CD4-positive, alpha-beta T cell treated with Interleukin-21 for 1 hour (primary cell): ENCODE results near the gene ACIN1.
"Not testable (repeated sequence)": the region's sequence is repeated elsewhere in the genome, so short reads cannot be mapped to it uniquely, and the experiment has no call there.

ENCODE experiments used
- DNase-seq: peaks from one replicate; pipeline ENCODE4 v3.0.0-alpha.2; 2020

Gene ACIN1

DNA sequence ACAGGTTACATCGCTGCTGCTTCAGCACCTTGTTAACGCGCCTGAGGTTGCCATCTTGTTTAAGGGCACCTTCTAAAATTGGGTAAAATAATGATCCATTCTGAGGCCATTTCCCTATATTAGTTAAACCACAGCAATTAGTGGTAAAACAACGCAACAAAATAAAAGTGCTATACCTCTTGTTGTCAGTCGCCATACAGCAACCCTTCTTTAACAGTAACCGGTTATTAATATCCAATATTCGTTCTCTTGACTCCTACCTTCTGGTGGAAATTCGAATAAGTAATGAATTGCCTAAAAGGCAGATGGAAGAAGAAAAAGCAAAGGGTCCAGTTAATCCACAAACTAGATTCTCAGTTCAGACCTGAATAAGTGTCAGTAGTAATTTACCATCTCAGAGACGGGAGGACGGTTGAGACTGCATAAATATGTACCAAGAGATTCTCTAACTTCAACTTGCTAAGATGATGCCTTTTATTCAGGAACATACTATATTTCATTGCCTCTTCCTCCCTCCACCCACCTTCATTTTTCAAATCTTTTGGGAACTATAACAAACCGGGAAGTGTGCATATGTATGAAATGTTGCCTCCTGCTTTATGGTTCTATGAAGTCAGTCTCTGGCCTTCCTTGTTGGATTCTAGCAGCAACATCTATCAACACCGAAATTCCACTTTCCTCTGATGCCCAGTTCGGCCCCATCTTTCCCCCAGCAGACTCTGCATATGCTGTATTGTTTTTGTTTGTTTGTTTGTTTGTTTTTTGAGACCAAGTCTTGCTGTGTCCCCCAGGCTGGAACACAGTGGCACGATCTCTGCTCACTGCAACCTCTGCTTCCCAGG, 59.4 kb downstream of the ACIN1 start:
- DNase-seq: no peak

DNA sequence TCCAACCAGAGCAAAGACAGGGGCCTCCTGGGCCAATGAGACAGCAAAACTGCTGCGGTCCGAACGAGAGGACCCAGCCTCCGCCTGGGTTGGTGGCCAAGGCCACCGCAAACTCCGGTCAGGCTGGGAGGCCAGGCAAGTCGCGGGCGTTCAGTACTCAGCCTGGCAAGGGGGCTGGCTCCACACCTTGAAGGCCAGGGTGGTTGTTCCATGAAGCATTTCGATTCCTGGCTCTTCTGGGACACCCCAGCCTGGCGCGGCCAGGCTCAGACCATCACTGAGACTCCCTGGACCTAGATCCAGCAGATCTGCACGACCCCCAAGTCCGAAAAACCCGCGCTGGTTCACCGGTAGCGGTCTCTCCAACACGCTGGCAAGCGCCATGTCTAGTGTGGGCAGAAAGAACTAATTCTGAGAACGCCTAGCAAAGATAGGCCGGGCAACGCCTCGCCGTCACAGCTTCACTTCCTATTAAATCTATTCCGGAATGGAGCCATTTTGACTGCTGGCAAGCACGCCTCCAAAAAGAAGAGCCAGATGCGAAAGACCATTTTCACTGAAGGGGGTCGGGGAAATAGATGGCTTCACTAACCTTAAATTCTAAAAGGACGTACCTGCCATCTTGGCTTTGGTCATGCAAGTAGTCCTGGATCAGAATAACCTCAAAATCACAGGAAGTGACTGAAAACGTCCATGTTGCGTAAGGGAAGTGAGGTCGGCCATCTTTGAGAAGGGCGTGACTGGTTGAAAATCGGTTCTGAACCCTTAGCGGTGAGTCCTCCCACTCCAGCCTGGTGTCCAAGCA, 60.2 kb downstream of the ACIN1 start, which contains the start of gene PSMB5:
PSMB5 (minus strand) TSS at position 403 of the 805 bp plus-strand sequence; CDS start at position 384, 19 bp downstream.
- peak; percentile 94 for DNase-seq

DNA sequence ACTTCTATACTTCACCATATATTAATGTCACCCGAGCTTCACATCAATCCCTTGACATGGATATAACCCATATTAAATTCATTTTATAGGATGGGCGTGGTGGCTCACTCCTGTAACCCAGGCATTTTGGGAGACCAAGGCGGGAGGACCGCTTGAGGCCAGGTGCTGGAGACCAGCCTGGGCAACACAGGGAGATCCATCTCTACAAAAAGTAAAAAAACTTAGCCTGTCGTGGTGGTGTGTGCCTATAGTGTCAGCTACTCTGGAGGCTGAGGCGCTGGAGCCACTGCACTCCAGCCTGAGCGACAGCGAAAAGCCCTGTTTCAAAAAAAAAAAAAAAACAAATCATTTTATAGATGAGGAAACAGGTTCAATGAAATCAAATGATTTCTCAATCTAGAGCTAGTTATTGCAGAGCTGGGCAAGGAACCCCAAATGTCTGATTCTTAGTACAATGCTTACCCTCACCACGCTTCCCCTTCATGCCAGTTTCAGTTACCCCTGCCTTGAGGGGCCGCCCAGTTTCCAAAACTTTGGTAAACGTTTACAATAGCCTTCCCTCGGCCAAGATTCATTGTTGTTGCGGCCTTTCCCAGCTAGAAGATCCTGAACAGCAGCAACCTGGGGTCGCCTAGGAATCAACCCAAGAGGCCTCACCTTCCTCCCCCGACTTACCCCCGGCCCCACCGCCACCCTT, 61.0 kb downstream of the ACIN1 start:
- no peak for DNase-seq

DNA sequence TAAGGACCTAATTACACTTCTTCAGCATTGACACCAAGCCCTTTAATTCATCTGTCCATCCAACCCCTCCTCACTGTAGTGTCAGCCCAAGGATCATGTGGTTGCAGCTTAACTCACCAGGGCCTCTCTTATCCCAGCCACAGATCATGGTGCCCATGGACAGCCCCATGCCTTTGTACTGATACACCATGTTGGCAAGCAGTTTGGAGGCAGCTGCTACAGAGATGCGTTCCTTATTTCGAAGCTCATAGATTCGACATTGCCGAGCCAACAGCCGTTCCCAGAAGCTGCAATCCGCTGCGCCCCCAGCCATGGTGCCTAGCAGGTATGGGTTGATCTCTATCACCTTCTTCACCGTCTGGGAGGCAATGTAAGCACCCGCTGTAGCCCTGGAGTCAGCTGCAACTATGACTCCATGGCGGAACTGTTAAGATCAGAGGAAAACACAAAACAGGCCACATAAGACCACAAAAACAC, 61.6 kb downstream of the ACIN1 start:
- no peak for DNase-seq

DNA sequence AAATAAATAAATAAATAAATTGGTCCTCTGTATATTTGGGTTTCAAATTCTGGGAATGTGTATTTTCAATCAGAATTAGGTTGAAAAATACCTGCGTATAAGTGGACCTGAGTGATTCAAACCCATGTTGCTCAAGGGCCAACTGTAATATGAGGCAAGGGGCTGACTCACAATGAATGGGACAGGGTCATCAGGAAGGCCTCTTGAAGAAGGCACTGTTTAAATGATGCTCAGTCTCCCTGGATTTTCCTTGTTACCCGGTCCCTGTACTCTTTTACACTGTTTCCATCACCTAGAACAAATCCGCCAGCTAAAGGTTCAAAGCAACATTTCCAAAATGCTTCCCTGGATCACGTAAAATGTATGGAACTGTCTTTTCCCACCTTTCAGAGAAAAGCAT, 64.0 kb downstream of the ACIN1 start:
- DNase-seq: no peak

DNA sequence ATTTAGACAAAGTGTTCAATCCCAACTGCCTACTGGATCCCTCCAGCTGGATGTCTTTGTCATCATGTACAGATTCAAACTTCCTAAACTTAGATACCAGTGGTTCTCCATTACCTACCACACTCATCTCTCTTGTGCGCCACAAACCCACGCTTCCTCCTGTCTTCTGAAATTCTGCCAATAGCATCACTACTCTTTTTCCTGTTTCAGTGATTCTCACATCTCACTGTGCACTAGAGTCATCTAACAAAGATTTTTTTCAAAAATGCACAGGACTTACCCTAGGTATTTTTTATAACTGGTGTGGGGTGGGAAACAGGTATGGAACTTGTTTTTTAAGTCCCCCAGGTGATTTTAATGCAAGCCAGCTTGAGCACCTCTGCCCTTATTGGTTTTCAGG, 66.1 kb downstream of the ACIN1 start:
- peak; percentile 43 for DNase-seq

DNA sequence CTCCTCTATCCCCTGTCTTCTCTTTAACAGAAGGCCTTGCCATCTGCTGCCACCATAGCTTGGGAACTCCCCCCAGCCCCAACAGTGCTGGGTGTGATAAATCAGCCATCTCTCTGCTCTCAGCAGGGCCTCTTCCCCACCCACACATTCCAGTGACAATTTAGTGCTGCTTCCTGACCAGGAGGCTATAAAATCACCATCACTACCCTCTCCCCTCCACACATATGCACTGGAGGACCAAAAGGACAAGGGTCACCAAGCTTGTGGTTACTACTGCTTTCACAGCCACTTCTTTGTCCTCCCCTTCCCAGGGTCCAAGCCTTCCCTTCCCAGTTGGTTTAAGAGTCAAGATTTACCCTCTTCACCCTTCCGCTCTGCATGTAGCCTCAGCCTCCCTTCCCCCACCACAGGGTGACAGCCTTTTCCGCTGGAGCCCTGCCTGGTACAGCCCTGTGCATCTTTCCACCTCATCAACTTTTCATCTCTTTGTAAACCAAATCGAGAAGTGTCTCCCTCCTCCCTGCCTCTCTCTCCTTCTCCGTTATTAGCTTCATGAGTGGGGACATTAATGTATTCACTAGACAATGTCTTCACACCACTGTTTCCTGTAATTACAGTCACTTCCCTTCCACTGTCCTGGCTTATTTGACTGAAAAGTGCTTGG, 69.7 kb downstream of the ACIN1 start:
- no peak for DNase-seq

DNA sequence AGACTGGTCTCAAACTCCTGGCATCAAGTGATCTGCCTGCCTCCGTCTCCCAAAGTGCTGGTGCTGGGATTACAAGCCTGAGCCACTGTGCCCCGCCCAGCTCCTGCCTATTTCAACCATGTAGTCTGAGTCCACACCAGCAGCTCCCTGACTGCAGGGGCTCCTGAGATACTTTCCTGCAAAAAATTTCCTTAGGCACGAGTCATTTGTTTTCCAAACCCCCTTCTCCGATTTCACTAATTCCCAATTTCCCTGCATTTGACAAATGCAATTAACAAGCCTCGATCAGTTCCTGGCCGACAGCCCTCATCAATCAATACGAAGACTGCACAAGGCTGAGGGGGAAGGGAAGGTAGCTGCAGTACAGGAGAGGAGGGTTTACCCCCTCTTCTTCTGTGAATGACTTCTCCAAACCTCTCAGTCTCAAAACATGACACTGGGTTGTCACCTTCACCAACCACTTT, 70.3 kb downstream of the ACIN1 start:
- DNase-seq: no peak

DNA sequence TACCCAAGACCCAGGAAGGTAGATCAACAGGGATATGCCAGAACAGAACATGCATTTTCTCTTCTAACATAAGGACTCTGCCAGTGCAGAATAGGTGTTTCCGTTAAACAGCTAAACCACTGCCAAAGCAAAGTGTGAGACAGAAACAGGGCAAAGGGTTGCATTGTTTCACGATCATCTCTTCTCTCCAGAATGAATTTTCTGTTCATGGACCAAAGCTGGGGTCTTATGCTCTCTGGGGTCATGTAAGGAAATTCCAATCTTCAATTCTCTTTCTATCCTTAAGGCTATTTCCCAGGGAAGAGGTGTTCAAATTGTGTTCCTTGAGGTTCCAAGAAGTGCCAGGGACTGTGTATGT, 71.2 kb downstream of the ACIN1 start:
- DNase-seq: no peak

DNA sequence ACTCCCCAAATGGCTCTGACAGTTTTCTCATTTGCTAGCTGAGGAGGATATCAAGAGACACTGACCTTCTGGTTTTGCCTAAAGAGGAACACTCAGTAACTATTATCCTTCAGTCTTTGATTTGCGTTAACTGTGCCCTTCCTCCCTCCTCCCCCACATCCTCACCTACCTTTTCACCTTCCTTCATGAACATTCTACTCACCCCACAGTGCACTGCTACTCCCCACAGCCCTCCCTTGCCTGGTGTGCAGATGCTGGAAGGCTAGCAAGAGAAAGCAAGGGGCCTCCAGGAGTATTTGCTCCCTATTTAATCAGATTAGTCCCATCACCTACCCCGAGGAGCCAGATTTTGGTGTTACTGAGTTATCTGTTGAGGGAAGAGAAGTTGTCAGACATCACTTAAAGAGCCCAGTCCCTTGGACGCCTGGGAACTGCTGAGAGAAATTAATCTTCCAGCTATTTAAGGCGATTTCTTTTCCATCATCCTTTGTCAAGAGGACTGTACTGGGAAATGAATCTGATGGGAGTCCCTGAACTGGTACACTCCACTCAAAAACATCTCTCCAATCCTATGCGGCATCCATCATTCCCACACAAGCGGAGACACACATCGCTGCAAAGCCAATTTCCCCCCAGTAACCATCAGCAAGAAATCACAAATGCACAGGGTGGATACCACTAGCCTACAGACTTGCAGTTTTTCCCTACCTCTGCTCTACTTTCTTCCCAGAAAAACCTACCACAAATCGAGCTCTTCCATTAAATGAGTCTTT, 71.7 kb downstream of the ACIN1 start:
- no peak for DNase-seq

DNA sequence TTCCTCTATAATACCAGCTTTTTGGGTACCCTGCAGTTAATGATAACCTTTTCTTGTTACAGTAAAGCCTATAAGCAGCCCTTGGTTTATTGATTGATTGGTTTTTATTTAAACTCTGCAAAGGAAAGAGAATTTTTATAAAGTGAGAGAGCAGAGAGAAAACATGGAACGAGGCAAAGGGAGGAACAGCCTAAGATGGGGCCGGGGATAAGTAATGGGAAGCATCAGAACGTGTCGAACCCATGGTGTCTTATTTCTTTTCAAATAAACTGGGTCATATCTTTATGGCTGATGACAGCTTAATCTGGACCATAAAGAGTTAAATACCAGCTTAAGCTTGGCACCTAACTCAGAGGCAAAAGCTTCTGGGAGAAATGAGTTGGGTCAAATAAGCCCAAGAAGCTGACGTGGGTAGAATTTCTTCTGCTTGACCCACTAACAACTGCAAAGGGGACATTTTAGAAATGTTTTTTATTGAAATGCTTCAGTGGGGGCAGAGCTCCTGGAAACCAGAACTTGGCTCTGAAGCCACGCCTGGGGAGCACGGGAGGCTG, 73.0 kb downstream of the ACIN1 start:
- no peak for DNase-seq

DNA sequence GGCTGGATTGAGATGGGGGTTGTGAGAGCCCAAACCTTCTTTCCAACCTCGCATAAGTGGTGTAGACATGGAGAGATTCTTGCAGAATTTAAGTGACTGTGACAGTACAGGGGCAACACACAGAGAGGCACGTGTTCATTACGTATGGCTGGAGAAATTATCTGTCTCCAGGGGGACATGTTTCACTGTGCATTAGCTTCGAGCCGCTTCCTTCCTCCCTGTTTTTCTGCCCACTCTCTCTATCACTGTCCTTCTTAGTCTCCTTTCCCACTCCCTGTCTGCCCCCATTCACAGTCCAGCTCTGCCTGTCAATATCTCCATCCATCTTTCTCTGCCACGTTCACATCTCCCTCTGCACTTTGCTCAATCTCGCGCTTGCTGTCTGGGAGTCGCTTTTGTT, 73.5 kb downstream of the ACIN1 start:
- no peak for DNase-seq

DNA sequence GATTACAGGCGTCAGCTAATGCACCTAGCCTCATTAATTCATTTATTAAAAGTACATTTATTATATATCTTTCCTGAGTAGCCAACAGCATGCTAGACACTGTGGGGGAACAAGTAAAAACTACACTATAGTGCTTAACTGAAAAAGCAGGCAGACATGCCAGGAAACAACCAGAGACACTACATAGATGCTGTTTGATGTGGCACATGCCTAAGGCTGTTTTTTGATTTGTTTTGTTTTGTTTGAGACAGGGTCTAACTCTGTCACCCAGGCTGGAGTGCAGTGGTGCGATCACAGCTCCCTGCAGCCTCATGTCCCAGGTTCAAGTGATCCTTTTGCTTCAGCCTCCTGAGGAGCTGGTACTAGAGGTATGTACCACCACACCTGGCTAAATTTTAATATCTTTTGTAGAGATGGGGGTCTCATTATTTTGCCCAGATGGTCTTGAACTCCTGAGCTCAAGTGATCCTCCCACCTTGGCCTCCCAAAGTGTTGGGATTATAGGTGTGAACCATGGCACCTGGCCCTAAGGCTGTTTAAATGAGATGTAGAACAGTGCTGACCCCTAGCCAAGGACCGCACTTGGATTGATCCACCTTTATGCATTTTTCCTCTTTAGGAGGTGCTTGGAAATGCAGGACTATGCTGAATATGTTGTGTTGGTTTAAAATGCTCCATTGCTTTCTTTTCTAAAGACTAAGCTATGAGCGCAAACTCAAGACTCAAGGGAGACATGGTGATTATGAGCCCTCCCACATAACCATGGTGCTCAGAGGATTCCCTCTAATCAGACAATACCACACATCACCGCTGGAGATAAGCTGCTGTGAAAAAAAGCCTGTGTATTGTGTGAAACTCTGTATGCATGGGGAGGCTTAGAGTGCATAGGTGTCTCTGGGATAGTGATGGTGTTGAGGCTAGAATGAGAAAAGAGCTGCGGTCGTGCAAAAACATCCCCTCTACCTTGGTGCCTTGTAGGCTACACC, 74.5 kb downstream of the ACIN1 start:
- no peak for DNase-seq

DNA sequence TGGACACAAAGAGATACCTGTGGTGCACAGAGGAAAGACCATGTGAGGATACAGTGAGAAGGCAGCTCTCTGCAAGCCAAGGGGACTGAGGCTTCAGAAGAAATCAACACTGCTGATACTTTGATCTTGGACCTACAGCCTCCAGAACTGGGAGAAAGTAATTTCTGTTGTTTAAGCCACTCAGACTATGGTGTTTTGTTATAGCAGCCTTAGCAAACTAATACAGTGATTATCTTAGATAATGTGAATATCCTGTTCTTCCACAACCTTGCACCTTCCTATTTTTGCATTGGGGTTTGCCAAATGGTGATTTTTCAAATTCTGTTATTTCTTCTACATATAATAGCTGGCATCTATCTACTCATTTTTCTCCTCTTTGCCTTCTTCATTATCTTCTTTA, 76.8 kb downstream of the ACIN1 start:
- DNase-seq: no peak

DNA sequence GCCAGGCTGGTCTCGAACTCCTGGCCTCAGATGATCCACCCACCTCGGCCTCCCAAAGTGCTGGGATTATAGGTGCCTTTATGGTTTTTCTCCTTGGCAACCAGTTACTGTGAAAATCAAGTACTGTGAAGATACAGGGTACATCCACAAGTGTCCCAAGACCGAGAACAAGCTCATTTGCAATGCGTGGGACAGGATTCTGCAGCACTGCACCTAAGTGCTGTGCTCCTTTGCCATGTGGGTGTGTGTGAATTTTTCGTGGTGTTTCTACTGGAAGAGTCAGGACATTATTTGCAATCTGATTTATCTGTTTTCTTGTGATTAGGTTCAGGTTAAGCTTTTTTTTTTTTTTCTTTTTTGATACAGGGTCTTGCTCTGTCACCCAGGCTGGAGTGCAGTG, 77.8 kb downstream of the ACIN1 start:
- DNase-seq: no peak

DNA sequence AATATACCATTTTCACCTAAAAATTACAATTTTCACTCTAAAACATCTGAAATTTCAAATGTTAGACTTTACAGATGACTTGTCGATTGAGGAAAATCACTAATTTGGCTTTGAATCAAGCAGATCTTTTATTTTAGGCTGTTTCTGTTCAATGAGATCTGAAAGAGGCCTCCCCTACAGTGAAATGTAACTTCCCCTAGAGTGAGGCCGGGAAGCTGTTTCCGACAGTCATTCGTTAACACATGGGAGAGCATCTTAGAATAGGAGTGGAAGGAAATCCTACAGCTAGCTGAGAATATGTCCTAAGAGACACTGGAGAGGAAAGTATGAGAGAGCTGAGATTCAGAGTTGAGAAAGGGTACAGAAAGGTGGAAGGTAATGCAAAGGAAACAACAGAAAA, 79.3 kb downstream of the ACIN1 start:
- no peak for DNase-seq

DNA sequence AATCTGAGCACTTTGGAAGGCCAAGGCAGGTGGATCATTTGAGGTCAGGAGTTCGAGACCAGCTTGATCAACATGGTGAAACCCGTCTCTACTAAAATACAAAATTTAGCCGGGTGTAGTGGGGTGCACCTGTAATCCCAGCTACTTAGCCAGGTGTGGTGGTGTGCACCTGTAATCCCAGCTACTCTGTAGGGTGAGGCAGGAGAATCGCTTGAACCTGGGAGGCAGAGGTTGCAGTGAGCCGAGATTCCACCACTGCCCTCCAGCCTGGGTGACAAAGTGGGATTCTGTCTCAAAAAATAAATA, 81.2 kb downstream of the ACIN1 start:
- DNase-seq: not testable (repeated sequence)

DNA sequence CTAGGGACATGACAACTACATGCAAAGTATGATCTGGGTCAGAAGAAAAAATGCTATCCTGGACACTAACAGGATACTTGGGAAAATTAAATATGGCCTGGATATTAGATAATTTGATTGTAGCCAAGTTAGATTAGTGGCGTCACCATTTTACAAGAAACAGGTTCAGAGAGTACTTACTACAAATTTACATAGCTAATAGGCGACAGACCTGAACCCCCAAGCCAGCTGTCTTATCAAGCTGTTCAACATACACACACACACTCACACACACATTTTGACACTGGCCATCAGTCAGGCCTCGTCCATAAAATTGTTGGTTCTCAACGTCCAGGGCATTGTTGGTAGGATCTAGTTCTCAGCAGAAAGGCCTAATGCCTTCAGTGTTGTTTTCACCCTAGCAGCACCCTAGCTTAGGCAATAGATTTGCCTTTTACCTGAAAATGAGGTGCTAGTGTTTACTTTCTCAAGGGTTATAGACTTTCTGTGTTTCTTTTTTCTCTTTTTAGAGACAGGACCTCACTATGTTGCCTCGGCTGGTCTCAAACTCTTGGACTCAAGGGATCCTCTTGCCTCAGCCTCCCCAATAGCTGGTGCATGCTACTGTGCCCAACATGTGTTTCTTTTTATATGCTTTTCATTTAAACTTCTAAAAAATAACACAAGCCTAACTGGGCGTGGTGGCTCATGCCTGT, 81.7 kb downstream of the ACIN1 start:
- no peak for DNase-seq

DNA sequence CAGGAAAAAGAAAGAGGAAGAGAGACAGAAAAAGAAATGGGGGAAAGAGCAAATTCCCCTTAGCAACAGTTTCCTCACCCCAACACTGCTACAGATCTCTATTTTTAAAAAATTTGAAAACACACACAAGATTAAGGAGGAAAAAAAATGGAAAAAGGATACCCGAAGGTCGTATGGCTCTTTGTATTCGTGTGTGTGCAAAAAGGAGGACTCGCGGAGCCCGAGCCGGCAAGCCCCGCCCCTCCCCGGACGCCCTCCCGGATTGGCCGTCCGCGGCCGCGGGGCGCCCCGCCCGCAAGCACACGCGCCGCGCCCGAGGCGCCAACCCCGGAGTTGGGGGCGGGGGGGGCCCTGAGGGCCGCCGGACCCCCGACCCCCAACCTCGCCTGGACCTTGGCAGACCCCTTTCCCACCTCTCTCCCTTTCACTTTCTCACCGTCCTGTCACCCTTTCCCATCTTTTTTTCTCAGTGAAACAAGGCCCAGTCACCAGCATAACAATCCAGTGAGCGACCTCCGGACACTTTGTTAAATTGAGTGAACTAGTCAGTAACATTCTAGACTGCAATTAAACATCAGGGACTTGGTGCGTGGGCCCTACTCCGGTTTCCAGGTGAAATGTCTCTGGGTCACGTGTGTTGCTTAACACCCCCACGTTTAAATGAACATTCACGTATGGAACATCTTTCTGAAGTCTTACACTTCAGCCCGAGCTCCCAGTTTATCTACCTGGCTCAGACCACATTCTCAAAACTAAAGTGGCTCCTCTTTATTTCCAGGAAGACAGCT, 84.8 kb downstream of the ACIN1 start, which contains the start of gene C14orf93:
C14orf93 (minus strand) TSS at position 205 of the 788 bp plus-strand sequence. CDS start 11,120 bp downstream, outside the sequence.
- peak; percentile 80 for DNase-seq
